Measurements from ENCODE around the gene PRDM10.

DNA sequence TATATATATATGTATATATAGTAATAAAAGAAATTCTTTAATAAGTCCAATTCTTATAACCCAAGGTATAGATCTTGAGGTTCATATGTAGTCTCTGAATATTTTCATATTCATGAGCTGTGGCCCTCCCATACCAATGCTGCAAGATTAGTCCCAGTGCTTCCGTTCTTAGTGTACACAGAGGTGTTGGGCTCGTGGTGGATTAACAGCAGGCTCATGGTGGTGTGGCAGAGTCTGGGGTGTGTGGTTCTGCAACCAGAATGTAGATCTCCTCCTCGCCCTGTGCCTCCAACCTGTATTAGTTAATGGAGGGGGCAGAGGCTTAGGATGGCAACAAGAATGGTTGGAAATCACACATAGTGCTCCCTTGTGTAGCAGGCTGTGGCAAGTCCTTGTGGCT is 16.8 kb downstream of the PRDM10 start:
- TF ChIP-seq, protein P1, sequence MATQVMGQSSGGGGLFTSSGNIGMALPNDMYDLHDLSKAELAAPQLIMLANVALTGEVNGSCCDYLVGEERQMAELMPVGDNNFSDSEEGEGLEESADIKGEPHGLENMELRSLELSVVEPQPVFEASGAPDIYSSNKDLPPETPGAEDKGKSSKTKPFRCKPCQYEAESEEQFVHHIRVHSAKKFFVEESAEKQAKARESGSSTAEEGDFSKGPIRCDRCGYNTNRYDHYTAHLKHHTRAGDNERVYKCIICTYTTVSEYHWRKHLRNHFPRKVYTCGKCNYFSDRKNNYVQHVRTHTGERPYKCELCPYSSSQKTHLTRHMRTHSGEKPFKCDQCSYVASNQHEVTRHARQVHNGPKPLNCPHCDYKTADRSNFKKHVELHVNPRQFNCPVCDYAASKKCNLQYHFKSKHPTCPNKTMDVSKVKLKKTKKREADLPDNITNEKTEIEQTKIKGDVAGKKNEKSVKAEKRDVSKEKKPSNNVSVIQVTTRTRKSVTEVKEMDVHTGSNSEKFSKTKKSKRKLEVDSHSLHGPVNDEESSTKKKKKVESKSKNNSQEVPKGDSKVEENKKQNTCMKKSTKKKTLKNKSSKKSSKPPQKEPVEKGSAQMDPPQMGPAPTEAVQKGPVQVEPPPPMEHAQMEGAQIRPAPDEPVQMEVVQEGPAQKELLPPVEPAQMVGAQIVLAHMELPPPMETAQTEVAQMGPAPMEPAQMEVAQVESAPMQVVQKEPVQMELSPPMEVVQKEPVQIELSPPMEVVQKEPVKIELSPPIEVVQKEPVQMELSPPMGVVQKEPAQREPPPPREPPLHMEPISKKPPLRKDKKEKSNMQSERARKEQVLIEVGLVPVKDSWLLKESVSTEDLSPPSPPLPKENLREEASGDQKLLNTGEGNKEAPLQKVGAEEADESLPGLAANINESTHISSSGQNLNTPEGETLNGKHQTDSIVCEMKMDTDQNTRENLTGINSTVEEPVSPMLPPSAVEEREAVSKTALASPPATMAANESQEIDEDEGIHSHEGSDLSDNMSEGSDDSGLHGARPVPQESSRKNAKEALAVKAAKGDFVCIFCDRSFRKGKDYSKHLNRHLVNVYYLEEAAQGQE (IDR thresholded peaks at IDR 0.05; ENCODE audit: insufficient read depth in 1 of 2, low read depth in 2 of 2, low read length in 2 of 2) = no peak
- TF ChIP-seq POLR2AphosphoS5 (IDR thresholded peaks at IDR 0.05; ENCODE audit: low read depth, low read length) (no peak), TAF1 (IDR thresholded peaks at IDR 0.05; ENCODE audit: borderline replicate concordance, insufficient read depth, low read length) (no peak), SIN3A (IDR thresholded peaks at IDR 0.05; ENCODE audit: borderline replicate concordance, insufficient read depth, low read length) (no peak), FOXP2 (optimal IDR thresholded peaks at IDR 0.05; ENCODE audit: borderline replicate concordance, extremely low read depth, extremely low read length, insufficient read depth) (no peak)
